ENCODE results near the gene TRMO. TPM values are rescaled to one million over a fixed set of nuclear protein-coding genes. Genes with fewer than 3 reads are reported as not detected.

Gene TRMO
- total RNA-seq, 1 experiment from 2014 or later, result 48.0 TPM

DNA sequence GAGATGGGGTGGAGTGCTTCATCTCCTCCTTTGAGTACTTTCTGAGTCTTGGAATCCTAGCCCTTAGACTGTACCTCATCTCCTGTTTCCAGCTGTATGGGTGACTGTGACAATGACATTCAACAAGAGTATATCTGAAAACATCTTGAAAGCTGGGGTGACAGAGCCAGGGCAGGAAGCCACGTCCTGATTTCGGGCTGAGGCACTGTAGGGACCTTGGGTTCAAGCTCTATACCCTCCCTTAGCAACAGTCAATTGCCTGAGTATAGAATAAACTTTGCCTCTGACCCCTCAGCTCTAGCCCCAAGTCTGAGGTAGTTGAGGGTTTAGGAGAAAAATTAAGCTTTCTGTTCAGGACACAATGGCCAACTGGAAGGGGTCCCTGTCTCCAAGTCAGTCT, 63.0 kb downstream of the TRMO start:
- DNase-seq (ENCODE audit: low read depth), result no peak

DNA sequence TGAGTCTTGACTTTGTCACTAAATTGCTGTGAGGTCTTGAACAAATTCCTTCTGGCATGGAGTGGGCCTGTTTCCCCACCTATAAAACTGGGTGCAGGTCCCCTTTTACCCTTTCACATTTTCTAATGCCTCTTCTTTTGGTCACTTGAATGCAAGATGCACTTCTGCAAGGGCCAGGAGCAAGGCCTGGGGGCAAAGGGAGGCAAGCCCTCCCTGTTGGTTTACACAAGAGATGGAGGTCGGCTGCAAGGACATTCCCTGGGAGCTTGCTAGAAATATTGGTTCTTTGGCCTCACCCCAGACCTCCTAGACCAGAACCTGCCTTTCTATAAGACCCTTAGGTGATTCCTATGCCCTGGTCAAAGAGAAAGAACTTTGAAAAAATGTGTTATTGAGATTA, 63.5 kb downstream of the TRMO start:
- DNase-seq (ENCODE audit: low read depth), result no peak

DNA sequence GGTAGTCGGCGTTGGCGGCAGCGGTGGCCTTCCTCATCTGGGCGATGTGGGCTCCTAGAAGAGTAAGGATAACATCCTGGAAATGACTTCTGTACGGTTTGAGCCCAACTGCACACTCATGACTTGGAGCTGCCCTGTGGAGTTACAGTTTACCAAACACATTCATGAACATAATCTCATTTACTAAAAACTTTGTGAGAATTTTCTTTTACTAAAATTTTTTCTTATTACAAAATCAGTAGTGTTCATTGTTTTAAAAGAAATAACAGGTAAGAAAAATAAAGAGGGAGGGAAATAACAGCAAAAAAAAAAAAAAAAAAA, 63.9 kb downstream of the TRMO start:
- DNase-seq (ENCODE audit: low read depth), result no peak

DNA sequence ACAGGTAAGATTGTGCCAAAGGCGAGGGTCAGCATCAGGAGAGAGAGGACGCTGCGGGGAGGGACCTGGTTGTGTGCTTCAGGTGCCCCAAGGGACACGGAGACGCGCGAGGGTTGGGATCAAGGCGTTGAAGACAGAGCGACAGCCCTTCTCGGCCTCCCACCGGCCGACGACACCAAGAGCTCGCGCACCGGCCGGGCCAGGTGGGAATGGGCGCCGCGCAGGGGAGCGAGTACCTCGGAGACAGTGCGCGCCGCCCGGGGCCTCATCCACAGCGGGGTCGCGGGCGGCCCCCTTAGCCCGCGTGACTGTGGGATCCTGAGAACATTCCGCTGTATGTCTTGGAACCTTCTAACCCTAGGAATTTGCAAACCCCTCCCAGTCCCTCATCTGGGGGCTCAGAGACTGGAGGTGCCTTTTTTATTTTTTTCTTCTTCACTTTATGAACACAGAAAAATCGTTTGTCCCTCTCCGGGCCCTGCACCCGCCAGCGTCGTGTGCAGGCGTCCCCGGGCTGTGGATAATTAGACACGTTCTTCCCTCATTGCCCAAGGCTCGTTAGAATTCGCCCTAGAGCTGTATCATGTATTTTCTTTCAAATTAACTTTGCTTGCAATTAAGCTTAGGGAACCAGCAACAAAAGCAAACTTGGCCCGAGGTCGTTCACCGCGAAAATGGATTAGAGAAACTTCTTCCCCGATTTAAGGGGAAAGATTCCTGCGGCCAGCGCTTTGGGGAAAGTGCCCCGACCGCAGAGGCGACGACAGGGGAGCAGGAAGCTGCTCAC, 64.5 kb downstream of the TRMO start:
- no peak for DNase-seq (ENCODE audit: low read depth)

DNA sequence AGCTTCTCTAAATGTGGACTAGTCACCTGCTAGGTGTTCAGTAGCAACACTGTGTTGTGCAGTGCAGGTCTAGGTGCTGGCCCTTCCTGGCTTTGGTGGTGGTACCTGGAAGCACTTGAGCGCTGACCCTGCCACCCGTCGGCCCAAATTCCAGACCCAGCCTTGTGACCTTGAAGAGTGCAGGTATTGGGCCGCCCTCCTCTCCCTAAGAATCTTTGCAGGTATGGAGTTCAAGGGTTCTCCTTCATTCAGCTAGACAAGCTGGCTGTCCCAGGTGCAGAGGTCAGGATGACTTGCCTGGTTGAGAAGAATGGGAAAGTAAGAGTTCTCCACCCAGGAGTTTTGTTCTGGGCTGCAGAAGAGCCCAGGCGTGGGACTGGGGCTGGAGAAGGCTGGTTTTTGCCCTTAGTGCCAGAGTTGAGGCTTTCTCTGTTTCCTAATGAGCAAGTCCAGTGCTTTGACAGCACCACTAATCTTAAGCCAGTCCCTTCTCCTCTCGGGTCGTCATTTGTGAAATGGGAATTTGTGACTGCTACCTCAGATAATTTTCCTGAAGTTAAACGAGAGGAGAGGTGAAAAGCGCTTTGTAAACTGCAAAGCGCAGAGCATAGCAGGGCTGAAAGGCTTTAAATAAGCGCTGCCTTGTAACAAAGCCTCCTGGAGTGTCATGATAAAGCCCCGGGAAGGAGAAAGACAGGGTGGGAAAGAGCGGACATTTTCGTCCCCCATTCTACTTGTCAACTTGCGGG, 65.3 kb downstream of the TRMO start:
- no peak for DNase-seq (ENCODE audit: low read depth)

DNA sequence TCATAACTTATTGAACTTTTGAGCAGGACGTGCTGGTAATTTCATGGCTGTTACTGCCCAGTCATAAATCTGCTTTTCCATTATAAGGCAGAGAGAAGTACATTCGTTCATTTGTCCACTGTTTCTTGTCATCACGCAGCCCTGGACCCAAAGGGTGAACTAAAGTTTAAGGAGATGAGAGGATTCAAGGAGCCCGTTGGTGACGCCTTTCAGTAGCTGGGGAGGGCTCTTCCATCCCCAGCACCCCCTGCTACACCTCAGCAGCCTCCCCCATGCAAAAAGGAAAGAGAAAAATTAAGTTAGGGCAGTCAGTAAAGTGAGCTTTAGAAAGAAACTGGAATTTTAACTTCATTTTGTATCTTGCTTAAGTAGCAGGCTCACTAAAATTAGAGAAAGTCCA, 66.4 kb downstream of the TRMO start:
- DNase-seq (ENCODE audit: low read depth), result no peak

DNA sequence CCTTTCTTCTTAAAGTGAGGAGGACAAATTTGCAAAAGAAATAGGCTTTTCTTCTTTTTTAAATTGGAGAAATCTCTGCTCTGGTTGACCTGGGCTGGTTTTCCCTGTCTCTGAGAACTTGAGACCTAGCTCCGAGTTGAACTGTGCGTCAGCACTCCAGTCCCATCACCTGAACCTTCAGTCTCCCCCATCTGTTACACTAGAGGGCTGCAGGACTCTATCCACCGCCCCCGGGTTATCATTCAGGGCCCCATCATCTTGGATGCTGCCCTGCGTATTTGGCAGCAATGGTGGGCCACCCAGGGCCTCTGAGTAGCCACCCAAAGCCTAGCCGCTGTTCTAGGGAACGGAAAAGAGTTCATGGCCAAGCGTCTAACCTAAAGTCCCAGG, 66.8 kb downstream of the TRMO start:
- no peak for DNase-seq (ENCODE audit: low read depth)

DNA sequence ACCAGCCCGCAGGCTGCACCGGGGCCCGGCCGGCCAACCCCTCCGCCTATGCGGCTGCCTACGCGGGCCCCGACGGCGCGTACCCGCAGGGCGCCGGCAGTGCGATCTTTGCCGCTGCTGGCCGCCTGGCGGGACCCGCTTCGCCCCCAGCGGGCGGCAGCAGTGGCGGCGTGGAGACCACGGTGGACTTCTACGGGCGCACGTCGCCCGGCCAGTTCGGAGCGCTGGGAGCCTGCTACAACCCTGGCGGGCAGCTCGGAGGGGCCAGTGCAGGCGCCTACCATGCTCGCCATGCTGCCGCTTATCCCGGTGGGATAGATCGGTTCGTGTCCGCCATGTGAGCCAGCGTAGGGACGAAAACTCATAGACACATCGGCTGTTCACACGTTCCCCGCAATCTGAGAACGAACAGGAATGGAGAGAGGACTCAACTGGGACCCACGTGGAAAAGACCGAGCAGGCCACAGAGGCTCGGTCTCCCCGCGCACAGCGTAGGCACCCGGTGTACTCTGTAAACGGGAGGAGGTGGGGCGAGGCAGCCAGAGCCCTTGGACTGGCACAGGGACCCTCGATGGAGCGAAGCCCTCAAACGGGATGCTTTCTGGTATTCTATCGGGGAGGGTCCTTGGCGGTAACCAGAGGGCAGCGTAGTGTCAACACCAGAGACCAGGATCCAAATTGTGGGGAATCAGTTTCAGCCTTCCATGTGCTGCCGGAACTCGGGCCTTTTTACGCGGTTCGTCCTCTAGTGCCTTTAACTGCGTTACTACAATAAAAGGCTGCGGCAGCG, 67.4 kb downstream of the TRMO start:
- no peak for DNase-seq (ENCODE audit: low read depth)

Other genes with a start within 250 kb of the TRMO start
- gene XPA, start 225.2 kb downstream of the TRMO start, total RNA-seq (2014; rRNA removed; shearing (Covaris generic)), result 13.2 and 15.0 TPM in 2 replicates
- gene FOXE1, start 69.3 kb downstream of the TRMO start, total RNA-seq (2014; rRNA removed; shearing (Covaris generic)), result under 0.01 TPM in 1 of 2 replicates, not detected in the other
- gene HEMGN, start 15.7 kb upstream of the TRMO start, total RNA-seq (2014; rRNA removed; shearing (Covaris generic)), result 0.17 TPM in 1 of 2 replicates, not detected in the other
- 20.5 and 28.0 TPM in 2 replicates for gene ANP32B, start 60.8 kb upstream of the TRMO start, total RNA-seq (2014; rRNA removed; shearing (Covaris generic))
- gene NANS, start 134.2 kb upstream of the TRMO start, total RNA-seq (2014; rRNA removed; shearing (Covaris generic)), result 47.7 and 48.3 TPM in 2 replicates
- 6.6 and 9.2 TPM in 2 replicates for gene TRIM14, start 196.7 kb upstream of the TRMO start, total RNA-seq (2014; rRNA removed; shearing (Covaris generic))